HG02798 (cell line): ENCODE results near the gene POSTN.
"Not testable (repeated sequence)": the region's sequence is repeated elsewhere in the genome, so short reads cannot be mapped to it uniquely, and the experiment has no call there.

Source experiments
- ATAC-seq: cut with Tn5 transposase; IDR thresholded peaks from one replicate; pipeline ENCODE4 v1.9.1; 2021; ENCODE audit warnings: mild to moderate bottlenecking; ENCODE audit not compliant: unreplicated experiment, poor library complexity

Gene POSTN

GRCh38 chr13:37597477-37598025 lies 1.0 kb downstream of the POSTN start:
- ATAC-seq = no peak

GRCh38 chr13:37596805-37597204 lies 1.8 kb downstream of the POSTN start:
- no peak for ATAC-seq

- ATAC-seq = no peak
Measured at GRCh38 chr13:37595162-37595561, 3.4 kb downstream of the POSTN start.

GRCh38 chr13:37594550-37594949 lies 4.0 kb downstream of the POSTN start:
- ATAC-seq = no peak

- not testable (repeated sequence) for ATAC-seq
Measured at GRCh38 chr13:37589381-37589780, 9.2 kb downstream of the POSTN start.

- no peak for ATAC-seq
Measured at GRCh38 chr13:37587236-37587635, 11.3 kb downstream of the POSTN start.

- no peak for ATAC-seq
Measured at GRCh38 chr13:37586164-37586563, 12.4 kb downstream of the POSTN start.

GRCh38 chr13:37585541-37585940 lies 13.0 kb downstream of the POSTN start:
- no peak for ATAC-seq

GRCh38 chr13:37576601-37577000 lies 22.0 kb downstream of the POSTN start:
- ATAC-seq = no peak

- no peak for ATAC-seq
Measured at GRCh38 chr13:37565425-37565824, 33.1 kb downstream of the POSTN start.

- no peak for ATAC-seq
Measured at GRCh38 chr13:37561031-37561430, 37.5 kb downstream of the POSTN start.

GRCh38 chr13:37560526-37560925 lies 38.0 kb downstream of the POSTN start:
- no peak for ATAC-seq

- ATAC-seq = not testable (repeated sequence)
Measured at GRCh38 chr13:37558766-37559165, 39.8 kb downstream of the POSTN start.

GRCh38 chr13:37546087-37546486 lies 52.5 kb downstream of the POSTN start:
- ATAC-seq = no peak

GRCh38 chr13:37544995-37545394 lies 53.6 kb downstream of the POSTN start:
- no peak for ATAC-seq

- ATAC-seq = no peak
Measured at GRCh38 chr13:37539976-37540605, 58.5 kb downstream of the POSTN start.

- ATAC-seq = no peak
Measured at GRCh38 chr13:37539170-37539569, 59.4 kb downstream of the POSTN start.

GRCh38 chr13:37535501-37535900 lies 63.1 kb downstream of the POSTN start:
- no peak for ATAC-seq

GRCh38 chr13:37534676-37535075 lies 63.9 kb downstream of the POSTN start:
- ATAC-seq = no peak

- ATAC-seq = no peak
Measured at GRCh38 chr13:37534181-37534580, 64.4 kb downstream of the POSTN start.

- no peak for ATAC-seq
Measured at GRCh38 chr13:37531049-37531448, 67.5 kb downstream of the POSTN start.

- ATAC-seq = no peak
Measured at GRCh38 chr13:37529751-37530385, 68.7 kb downstream of the POSTN start.
